Fibroblast of the aortic adventitia (primary cell): ENCODE results near the gene ZNF683. TPM values are rescaled to one million over a fixed set of nuclear protein-coding genes. Genes with fewer than 3 reads are reported as not detected.
A peak's percentile ranks its signal among the peaks of the same experiment; 100 is the strongest.

ENCODE experiments used
- DNase-seq: peaks from one replicate; pipeline ENCODE4 v3.0.0-alpha.2; 2010; ENCODE audit warnings: low read depth
- H3K4me3 ChIP-seq: 2 replicates; pipeline ENCODE4 v1.5.1; 2011; ENCODE audit warnings: low read depth, mild to moderate bottlenecking, control low read depth, low read length, moderate library complexity
- total RNA-seq: library from RNA; depleted of rRNA; stranded (reverse); fragments of >200 nt; gene quantifications from 2 replicates; pipeline ENCODE4 v1.2.3, GENCODE V29; 2012; ENCODE audit warnings: low replicate concordance
- TF ChIP-seq, protein P1 (sequence below): IDR thresholded peaks from 2 replicates; pipeline ENCODE4 v1.5.1; 2011; ENCODE audit warnings: mild to moderate bottlenecking, low read length, control low read depth, inconsistent platforms; ENCODE audit not compliant: insufficient read depth

The ZNF683 gene
- total RNA-seq, 1 donor = not detected

DNA sequence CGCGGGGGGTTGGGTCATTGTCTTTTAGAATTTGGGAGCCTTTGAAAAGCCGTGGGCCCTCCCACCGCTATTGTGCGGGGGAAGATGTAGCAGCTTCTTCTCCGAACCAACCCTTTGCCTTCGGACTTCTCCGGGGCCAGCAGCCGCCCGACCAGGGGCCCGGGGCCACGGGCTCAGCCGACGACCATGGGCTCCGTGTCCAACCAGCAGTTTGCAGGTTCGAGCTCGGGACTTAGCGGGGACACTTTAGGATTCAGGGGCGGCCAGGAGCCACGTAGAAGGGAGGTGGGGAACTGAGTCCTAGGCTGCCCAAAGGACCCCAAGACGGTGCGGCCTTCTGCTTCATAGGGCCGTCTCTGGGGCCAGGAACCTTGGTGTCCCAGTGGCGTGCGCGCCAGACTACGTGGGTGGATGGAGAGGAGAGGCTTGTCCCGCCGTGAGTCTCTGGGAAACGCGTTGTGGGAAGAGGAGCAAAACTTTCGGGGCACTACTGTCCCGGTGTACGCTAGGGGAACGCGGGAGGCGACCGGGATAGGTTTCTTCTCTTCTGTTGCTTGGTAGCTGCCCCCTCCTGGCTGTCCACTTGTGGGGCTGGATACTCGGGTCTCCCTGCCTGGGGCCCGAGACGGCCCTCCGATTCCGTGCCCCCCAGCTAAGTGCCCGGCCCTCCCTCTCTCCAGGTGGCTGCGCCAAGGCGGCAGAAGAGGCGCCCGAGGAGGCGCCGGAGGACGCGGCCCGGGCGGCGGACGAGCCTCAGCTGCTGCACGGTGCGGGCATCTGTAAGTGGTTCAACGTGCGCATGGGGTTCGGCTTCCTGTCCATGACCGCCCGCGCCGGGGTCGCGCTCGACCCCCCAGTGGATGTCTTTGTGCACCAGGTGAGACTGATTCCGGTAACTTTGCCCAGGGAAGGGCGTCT is 38.4 kb upstream of the ZNF683 start, which contains the start of gene LIN28A:
Gene LIN28A, plus strand, starts transcription at position 112 of the 918 bp plus-strand sequence. Its CDS starts 75 bp downstream, at position 187.
- TF ChIP-seq, protein P1, sequence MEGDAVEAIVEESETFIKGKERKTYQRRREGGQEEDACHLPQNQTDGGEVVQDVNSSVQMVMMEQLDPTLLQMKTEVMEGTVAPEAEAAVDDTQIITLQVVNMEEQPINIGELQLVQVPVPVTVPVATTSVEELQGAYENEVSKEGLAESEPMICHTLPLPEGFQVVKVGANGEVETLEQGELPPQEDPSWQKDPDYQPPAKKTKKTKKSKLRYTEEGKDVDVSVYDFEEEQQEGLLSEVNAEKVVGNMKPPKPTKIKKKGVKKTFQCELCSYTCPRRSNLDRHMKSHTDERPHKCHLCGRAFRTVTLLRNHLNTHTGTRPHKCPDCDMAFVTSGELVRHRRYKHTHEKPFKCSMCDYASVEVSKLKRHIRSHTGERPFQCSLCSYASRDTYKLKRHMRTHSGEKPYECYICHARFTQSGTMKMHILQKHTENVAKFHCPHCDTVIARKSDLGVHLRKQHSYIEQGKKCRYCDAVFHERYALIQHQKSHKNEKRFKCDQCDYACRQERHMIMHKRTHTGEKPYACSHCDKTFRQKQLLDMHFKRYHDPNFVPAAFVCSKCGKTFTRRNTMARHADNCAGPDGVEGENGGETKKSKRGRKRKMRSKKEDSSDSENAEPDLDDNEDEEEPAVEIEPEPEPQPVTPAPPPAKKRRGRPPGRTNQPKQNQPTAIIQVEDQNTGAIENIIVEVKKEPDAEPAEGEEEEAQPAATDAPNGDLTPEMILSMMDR = no peak
- H3K4me3 ChIP-seq = no peak within 1 kb of the TSS
- DNase-seq = no peak

DNA sequence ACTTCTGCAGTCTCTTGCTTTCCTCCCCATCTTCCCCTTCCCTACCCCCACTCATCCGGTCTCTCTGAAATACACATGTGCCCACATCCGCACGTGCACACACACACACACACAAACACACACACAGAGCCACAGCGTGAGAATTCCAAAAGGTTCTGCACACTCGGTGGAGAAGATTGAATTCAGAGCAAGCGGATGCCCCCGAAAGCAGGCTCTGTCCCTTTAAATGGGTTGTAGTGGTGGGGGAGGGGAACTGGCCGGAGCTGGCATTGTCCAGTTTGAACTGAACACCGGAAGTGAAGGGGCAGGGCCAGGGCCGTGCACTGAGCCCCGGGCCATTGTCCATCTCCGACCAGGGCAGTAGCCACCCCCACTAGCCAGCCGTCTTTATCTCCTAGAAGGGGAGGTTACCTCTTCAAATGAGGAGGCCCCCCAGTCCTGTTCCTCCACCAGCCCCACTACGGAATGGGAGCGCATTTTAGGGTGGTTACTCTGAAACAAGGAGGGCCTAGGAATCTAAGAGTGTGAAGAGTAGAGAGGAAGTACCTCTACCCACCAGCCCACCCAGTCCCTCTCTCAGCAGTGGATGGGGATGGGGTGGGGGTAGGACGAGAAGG is 36.7 kb upstream of the ZNF683 start:
- H3K4me3 ChIP-seq = no peak overlapping the region
- no peak for DNase-seq
- TF ChIP-seq, protein P1 = no peak

DNA sequence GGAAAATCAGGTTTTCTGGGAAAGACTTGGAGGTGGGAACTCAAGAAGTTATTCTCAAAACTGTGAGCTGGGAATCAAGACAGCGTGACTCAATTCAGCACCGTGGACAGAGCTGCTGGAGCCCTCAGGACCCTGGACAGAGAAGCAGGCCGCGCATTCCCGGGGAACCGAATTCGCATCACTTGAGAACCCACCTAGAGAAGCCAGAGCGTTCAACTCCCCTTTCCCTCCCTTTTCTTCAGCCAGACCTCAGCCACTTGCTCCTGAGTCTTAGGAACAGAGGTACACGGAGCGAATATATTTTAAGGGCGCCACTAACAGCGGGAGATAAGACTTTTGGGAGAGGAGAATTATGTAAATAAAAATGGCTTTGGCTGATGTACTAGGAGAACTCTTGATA is 36.1 kb upstream of the ZNF683 start:
- H3K4me3 ChIP-seq = no peak overlapping the region
- peak; percentile 84 for DNase-seq
- TF ChIP-seq, protein P1 = no peak

DNA sequence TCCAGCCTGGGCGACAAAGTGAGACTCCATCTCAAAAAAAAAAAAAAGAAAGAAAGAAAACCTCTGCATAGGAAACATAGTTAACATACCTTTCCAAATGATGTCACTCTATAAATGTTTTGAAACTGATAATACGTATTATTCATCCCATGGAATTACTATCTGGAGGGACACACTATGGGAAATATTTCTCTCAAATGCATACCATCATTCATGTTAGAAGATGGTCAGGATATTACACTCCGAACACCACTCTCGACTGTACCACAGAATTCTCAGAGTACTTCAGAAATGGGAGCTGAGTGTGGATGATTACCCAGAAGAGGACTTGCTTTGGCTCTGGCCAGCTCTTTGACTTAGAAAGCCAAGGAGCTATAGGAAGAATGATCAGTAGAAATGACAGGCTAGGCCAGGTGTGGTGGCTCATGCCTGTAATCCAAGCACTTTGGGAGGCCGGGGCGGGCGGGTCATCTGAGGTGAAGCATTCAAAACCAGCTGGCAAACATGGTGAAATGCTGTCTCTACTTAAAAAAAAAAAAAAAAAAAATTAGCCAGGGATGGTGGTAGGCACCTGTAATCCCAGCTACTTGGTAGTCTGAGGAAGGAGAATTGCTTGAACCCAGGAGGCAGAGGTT is 32.8 kb upstream of the ZNF683 start:
- peak; percentile 73 for DNase-seq
- no peak overlapping the region for H3K4me3 ChIP-seq
- TF ChIP-seq, protein P1 = no peak

GRCh38 chr1:26404641-26405040 is 32.1 kb upstream of the ZNF683 start:
- DNase-seq = no peak
- TF ChIP-seq, protein P1 = no peak
- H3K4me3 ChIP-seq = no peak overlapping the region

- no peak overlapping the region for H3K4me3 ChIP-seq
- DNase-seq = no peak
- TF ChIP-seq, protein P1 = no peak
Observed at GRCh38 chr1:26403656-26404055, 31.1 kb upstream of the ZNF683 start.
